ENCODE data around the gene PLCB2. TPM values are rescaled to one million over a fixed set of nuclear protein-coding genes. Genes with fewer than 3 reads are reported as not detected.
A peak's percentile ranks its signal among the peaks of the same experiment; 100 is the strongest.

Gene PLCB2
- total RNA-seq, 1 donor from 2014 or later, result not detected

- FAIRE-seq (no peak), DNase-seq (ENCODE audit: low read depth) (no peak)
- Histone ChIP-seq H3K36me3 (ENCODE audit: control insufficient read depth, insufficient read depth, low read length) (no peaks in the 10 kb centered on the region), H3K27me3 (ENCODE audit: control insufficient read depth, insufficient read depth, low read length) (no peaks in the 10 kb centered on the region), H3K4me3 (ENCODE audit: low read depth, low read length) (no peak overlapping the region)
- TF ChIP-seq CTCF (IDR thresholded peaks at IDR 0.05; ENCODE audit: insufficient read depth, low read length, severe bottlenecking), result no peak
Measured at GRCh38 chr15:40320409-40320808, 12.7 kb upstream of the PLCB2 start.

GRCh38 chr15:40317580-40317979, 9.8 kb upstream of the PLCB2 start:
- peaks cover 2% of the 10 kb centered on the region for H3K27me3 ChIP-seq (ENCODE audit: control insufficient read depth, insufficient read depth, low read length)
- no peak for DNase-seq (ENCODE audit: low read depth)
- H3K36me3 ChIP-seq (ENCODE audit: control insufficient read depth, insufficient read depth, low read length), result no peaks in the 10 kb centered on the region
- H3K4me3 ChIP-seq (ENCODE audit: low read depth, low read length), result no peak overlapping the region
- no peak for TF ChIP-seq CTCF (IDR thresholded peaks at IDR 0.05; ENCODE audit: insufficient read depth, low read length, severe bottlenecking)
- no peak for FAIRE-seq

- DNase-seq (ENCODE audit: low read depth) (no peak), FAIRE-seq (no peak)
- Histone ChIP-seq H3K27me3 (ENCODE audit: control insufficient read depth, insufficient read depth, low read length) (peaks cover 4% of the 10 kb centered on the region), H3K36me3 (ENCODE audit: control insufficient read depth, insufficient read depth, low read length) (no peaks in the 10 kb centered on the region), H3K4me3 (ENCODE audit: low read depth, low read length) (no peak overlapping the region)
- no peak for TF ChIP-seq CTCF (IDR thresholded peaks at IDR 0.05; ENCODE audit: insufficient read depth, low read length, severe bottlenecking)
Measured at GRCh38 chr15:40316931-40317330, 9.2 kb upstream of the PLCB2 start.

GRCh38 chr15:40314723-40315276, 7.1 kb upstream of the PLCB2 start:
- Histone ChIP-seq H3K36me3 (ENCODE audit: control insufficient read depth, insufficient read depth, low read length) (no peaks in the 10 kb centered on the region), H3K27me3 (ENCODE audit: control insufficient read depth, insufficient read depth, low read length) (peaks cover 15% of the 10 kb centered on the region), H3K4me3 (ENCODE audit: low read depth, low read length) (no peak overlapping the region)
- FAIRE-seq (no peak), DNase-seq (ENCODE audit: low read depth) (peak; percentile 65)
- TF ChIP-seq CTCF (IDR thresholded peaks at IDR 0.05; ENCODE audit: insufficient read depth, low read length, severe bottlenecking), result no peak

GRCh38 chr15:40313531-40314398, 6.0 kb upstream of the PLCB2 start:
- peak; percentile 66 for FAIRE-seq
- H3K4me3 ChIP-seq (ENCODE audit: low read depth, low read length), result no peak overlapping the region
- TF ChIP-seq CTCF (IDR thresholded peaks at IDR 0.05; ENCODE audit: insufficient read depth, low read length, severe bottlenecking), result no peak
- H3K27me3 ChIP-seq (ENCODE audit: control insufficient read depth, insufficient read depth, low read length), result peaks cover 15% of the 10 kb centered on the region
- peak; percentile 72 for DNase-seq (ENCODE audit: low read depth)
- H3K36me3 ChIP-seq (ENCODE audit: control insufficient read depth, insufficient read depth, low read length), result no peaks in the 10 kb centered on the region
